HFFc6 (cell line): ENCODE measurements around the gene SPATA2. TPM values are rescaled to one million over a fixed set of nuclear protein-coding genes. Genes with fewer than 3 reads are reported as not detected.
A peak's percentile ranks its signal among the peaks of the same experiment; 100 is the strongest.

ENCODE experiments used
- DNase-seq: peaks from one replicate; pipeline ENCODE4 v3.0.0-alpha.2; 2018
- H3K27ac Mint-ChIP-seq: 2 replicates; pipeline ENCODE4 v1.8.0; 2020; ENCODE audit warnings: mild to moderate bottlenecking, mixed read lengths
- H3K27me3 Mint-ChIP-seq: 2 replicates; pipeline ENCODE4 v1.8.0; 2021; ENCODE audit warnings: mild to moderate bottlenecking, moderate library complexity, mixed read lengths; ENCODE audit not compliant: insufficient read depth
- H3K36me3 Mint-ChIP-seq: 2 replicates; pipeline ENCODE4 v1.8.0; 2021; ENCODE audit warnings: low read depth, mixed read lengths
- H3K4me1 Mint-ChIP-seq: 2 replicates; pipeline ENCODE4 v1.8.0; 2020; ENCODE audit warnings: low read depth, mixed read lengths
- H3K4me3 Mint-ChIP-seq: 2 replicates; pipeline ENCODE4 v1.8.0; 2020; ENCODE audit warnings: mild to moderate bottlenecking, moderate library complexity, mixed read lengths
- H3K9me3 Mint-ChIP-seq: 2 replicates; pipeline ENCODE4 v1.8.0; 2020; ENCODE audit warnings: mild to moderate bottlenecking, mixed read lengths
- total RNA-seq, 6 experiments: library from RNA; stranded (reverse); fragmentation: NEBNext Ultra II Directional; extraction: Animal tissue kit (Norgen Biotek cat#: 25700); gene quantifications; 2 replicates in 1 of 6; 3 replicates in 5 of 6; pipeline ENCODE4 v1.2.3, GENCODE V29; 2021
- TF ChIP-seq, protein P1 (sequence below): fragments of 200-600 bp; sonication (generic); IDR thresholded peaks from 2 replicates; pipeline ENCODE4 v1.5.0; 2021; ENCODE audit warnings: antibody characterized with exemption, mild to moderate bottlenecking

SPATA2 gene
- total RNA-seq, 6 experiments from 2014 or later, result 6.9 to 8.0 (median 7.2) TPM

DNA sequence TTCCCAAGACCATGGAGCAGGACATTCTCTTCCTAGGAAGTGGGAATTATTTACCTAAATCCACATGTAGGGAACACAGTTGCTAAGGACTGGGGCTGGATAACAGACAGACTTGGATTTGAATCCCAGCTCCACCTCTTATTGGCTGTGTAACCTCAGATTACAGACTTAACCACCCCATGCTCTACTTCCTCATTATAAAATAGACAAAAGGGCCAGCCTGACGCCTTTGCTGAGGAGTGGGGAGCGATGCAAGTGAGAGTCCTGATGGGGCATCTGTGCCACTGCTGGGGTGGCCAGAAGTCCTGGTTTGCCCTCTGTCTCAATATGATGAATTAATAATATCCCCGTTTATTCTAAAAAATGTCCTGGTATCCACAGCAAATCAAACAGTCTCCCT lies 46.8 kb downstream of the SPATA2 start:
- H3K36me3 Mint-ChIP-seq, result no peaks in the 10 kb centered on the region
- TF ChIP-seq, protein P1, sequence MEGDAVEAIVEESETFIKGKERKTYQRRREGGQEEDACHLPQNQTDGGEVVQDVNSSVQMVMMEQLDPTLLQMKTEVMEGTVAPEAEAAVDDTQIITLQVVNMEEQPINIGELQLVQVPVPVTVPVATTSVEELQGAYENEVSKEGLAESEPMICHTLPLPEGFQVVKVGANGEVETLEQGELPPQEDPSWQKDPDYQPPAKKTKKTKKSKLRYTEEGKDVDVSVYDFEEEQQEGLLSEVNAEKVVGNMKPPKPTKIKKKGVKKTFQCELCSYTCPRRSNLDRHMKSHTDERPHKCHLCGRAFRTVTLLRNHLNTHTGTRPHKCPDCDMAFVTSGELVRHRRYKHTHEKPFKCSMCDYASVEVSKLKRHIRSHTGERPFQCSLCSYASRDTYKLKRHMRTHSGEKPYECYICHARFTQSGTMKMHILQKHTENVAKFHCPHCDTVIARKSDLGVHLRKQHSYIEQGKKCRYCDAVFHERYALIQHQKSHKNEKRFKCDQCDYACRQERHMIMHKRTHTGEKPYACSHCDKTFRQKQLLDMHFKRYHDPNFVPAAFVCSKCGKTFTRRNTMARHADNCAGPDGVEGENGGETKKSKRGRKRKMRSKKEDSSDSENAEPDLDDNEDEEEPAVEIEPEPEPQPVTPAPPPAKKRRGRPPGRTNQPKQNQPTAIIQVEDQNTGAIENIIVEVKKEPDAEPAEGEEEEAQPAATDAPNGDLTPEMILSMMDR, result no peak
- no peak overlapping the region for H3K4me3 Mint-ChIP-seq
- H3K27me3 Mint-ChIP-seq, result no peaks in the 10 kb centered on the region
- H3K9me3 Mint-ChIP-seq, result no peaks in the 10 kb centered on the region
- H3K27ac Mint-ChIP-seq, result no peak overlapping the region
- H3K4me1 Mint-ChIP-seq, result peaks cover 39% of the 10 kb centered on the region
- DNase-seq, result no peak

- TF ChIP-seq, protein P1, result no peak
- Mint-ChIP-seq H3K36me3 (no peaks in the 10 kb centered on the region), H3K27me3 (no peaks in the 10 kb centered on the region)
Measured at GRCh38 chr20:49867453-49868215, 47.7 kb downstream of the SPATA2 start.

GRCh38 chr20:49866051-49866450 lies 49.3 kb downstream of the SPATA2 start:
- no peaks in the 10 kb centered on the region for H3K27me3 Mint-ChIP-seq
- H3K9me3 Mint-ChIP-seq, result no peaks in the 10 kb centered on the region
- peak; percentile 42 for DNase-seq
- H3K36me3 Mint-ChIP-seq, result no peaks in the 10 kb centered on the region
- H3K4me1 Mint-ChIP-seq, result peaks cover 39% of the 10 kb centered on the region
- TF ChIP-seq, protein P1, result no peak
- H3K4me3 Mint-ChIP-seq, result peak overlapping the region; percentile 4; the same call in 1 of the 2 replicates
- peak overlapping the region; percentile 69 for H3K27ac Mint-ChIP-seq

More at GRCh38 chr20:49867453-49868215, 47.7 kb downstream of the SPATA2 start:
- H3K4me1 Mint-ChIP-seq, result peaks cover 39% of the 10 kb centered on the region
- H3K27ac Mint-ChIP-seq, result 0 out of 2 replicates have a peak overlapping the region, but pooled peaks have one; percentile 18
- H3K4me3 Mint-ChIP-seq, result no peak overlapping the region
- no peak for DNase-seq
- H3K9me3 Mint-ChIP-seq, result no peaks in the 10 kb centered on the region

DNA sequence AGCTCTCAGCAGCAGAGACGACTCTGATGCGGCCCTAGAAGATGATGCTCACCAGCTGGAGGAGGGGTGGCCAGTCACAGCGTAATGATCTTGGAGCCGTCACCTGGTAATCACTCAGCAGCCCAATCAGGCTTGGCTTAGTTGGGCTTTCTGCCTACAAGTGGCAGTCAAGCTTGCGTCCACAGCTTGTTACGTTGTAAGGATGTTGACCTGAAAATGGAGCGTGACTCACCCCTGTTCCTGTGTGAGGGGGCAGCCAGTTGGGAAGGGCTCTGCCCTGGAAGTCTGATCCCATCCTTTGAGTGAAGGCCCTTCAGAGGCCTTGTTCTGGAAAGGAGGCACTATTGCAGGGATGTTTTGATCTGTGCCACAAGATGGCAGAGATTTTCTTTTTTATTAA lies 49.8 kb downstream of the SPATA2 start:
- TF ChIP-seq, protein P1, result no peak
- Mint-ChIP-seq H3K4me3 (no peak overlapping the region; the same call in 1 of the 2 replicates), H3K36me3 (no peaks in the 10 kb centered on the region), H3K4me1 (peaks cover 39% of the 10 kb centered on the region), H3K9me3 (no peaks in the 10 kb centered on the region), H3K27me3 (no peaks in the 10 kb centered on the region; the same call in 1 of the 2 replicates), H3K27ac (peak overlapping the region; percentile 69)
- no peak for DNase-seq

DNA sequence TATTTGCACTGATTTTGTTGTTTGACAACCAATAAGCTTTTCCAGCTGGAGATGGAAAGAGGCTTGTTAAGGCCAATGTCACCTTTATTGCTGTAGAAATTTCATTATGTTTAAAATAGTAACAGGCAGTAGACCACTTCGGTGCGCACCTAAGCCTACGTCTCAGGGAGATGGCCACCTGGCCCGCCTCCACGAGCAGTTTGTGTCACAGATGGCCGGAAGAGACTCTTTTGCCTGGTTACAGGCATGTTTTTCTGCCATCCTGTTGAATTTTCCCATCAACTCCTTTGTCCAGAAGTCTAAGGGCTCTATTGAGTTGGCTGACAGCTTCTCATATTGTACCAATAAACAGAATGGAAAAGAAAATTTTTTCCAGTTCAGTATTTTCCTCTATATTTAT lies 51.7 kb downstream of the SPATA2 start:
- no peak overlapping the region for H3K4me3 Mint-ChIP-seq
- no peaks in the 10 kb centered on the region; the same call in 1 of the 2 replicates for H3K27me3 Mint-ChIP-seq
- H3K9me3 Mint-ChIP-seq, result no peaks in the 10 kb centered on the region
- H3K27ac Mint-ChIP-seq, result no peak overlapping the region
- TF ChIP-seq, protein P1, result no peak
- H3K36me3 Mint-ChIP-seq, result no peaks in the 10 kb centered on the region
- DNase-seq, result no peak
- peaks cover 42% of the 10 kb centered on the region for H3K4me1 Mint-ChIP-seq
